MG63 (cell line): ENCODE results near the gene NDN. TPM values are rescaled to one million over a fixed set of nuclear protein-coding genes. Genes with fewer than 3 reads are reported as not detected.
"Not testable (repeated sequence)": the region's sequence is repeated elsewhere in the genome, so short reads cannot be mapped to it uniquely, and the experiment has no call there.

Source experiments
- DNase-seq: peaks from one replicate; pipeline ENCODE4 v3.0.0-alpha.2; 2020
- H3K27me3 ChIP-seq: fragments of 250-450 bp; sonication (Bioruptor Pico); 2 replicates; pipeline ENCODE4 v1.5.1; 2020; ENCODE audit warnings: mild to moderate bottlenecking, moderate library complexity
- H3K36me3 ChIP-seq: fragments of 250-450 bp; sonication (Bioruptor Pico); 2 replicates; pipeline ENCODE4 v1.5.1; 2020; ENCODE audit warnings: mild to moderate bottlenecking, moderate library complexity
- H3K4me3 ChIP-seq: fragments of 250-450 bp; sonication (Bioruptor Pico); 2 replicates; pipeline ENCODE4 v1.5.1; 2020; ENCODE audit warnings: mild to moderate bottlenecking, moderate library complexity
- H3K9me3 ChIP-seq: fragments of 250-450 bp; sonication (Bioruptor Pico); 2 replicates; pipeline ENCODE4 v1.5.1; 2020; ENCODE audit warnings: mild to moderate bottlenecking, moderate library complexity
- total RNA-seq: library from RNA; depleted of rRNA; stranded (reverse); fragments of >200 nt; shearing (Covaris generic); gene quantifications from 2 replicates; pipeline ENCODE4 v1.2.3, GENCODE V29; 2014; ENCODE audit warnings: low replicate concordance; rRNA removed

Gene NDN, protein sequence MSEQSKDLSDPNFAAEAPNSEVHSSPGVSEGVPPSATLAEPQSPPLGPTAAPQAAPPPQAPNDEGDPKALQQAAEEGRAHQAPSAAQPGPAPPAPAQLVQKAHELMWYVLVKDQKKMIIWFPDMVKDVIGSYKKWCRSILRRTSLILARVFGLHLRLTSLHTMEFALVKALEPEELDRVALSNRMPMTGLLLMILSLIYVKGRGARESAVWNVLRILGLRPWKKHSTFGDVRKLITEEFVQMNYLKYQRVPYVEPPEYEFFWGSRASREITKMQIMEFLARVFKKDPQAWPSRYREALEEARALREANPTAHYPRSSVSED
- 42.0 and 43.3 TPM in 2 replicates for total RNA-seq

DNA sequence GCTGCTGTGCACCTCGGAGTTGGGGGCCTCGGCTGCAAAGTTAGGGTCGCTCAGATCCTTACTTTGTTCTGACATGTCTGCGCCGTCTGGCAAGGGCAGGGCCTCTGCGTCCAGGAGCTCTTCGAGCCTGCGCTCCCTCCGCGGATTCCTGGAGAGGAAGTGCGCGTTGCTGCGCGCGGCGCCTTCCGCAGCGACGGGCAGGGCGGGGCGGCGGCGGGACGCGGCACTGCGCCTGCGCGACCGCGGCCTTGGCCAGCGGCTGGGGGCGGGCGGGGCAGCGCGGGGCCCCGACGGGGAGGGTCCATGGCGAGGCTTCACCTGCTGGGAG is at the start of gene NDN:
Gene NDN (minus strand): TSS at position 163 of the 328 bp plus-strand sequence. CDS start 88 bp downstream, at position 75.
- DNase-seq = peak; percentile 26
- H3K27me3 ChIP-seq = no peaks in the 10 kb centered on the region; the same call in 1 of the 2 replicates
- H3K9me3 ChIP-seq = no peaks in the 10 kb centered on the region
- peak within 1 kb of the TSS; percentile 37 for H3K4me3 ChIP-seq
- no peaks in the 10 kb centered on the region for H3K36me3 ChIP-seq

DNA sequence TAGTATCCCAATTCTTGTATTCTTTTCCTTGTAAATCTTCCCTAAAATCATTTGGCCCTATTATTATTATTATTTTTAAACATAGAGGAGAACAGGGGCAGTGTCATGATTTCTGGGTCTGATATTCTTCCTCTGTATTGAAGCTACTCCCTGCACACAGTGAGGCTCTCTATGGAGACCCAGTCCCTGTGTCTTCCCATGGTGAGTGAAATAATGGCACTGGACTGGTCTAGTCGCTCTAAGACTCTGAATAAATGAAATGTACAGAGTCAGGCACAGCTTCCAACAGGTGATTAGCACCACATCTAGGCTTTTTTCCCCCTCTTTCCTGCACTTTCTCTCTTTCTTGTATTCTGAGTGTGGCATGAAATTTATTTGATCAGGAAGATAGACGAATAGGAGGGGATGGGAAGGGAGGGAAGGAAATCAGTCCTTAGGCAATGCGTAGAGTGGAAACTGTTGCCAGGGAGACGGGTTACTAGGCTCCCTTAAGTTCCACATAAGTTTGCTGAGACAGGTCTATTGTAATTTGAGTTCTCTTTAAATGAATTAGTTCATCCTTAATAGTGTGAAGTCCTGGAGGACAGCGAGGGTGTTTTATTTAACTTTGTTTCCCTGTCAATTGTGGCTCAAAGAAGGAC is 49.0 kb upstream of the NDN start:
- Histone ChIP-seq H3K36me3 (no peaks in the 10 kb centered on the region), H3K4me3 (no peak overlapping the region), H3K9me3 (no peaks in the 10 kb centered on the region), H3K27me3 (no peaks in the 10 kb centered on the region)
- no peak for DNase-seq

DNA sequence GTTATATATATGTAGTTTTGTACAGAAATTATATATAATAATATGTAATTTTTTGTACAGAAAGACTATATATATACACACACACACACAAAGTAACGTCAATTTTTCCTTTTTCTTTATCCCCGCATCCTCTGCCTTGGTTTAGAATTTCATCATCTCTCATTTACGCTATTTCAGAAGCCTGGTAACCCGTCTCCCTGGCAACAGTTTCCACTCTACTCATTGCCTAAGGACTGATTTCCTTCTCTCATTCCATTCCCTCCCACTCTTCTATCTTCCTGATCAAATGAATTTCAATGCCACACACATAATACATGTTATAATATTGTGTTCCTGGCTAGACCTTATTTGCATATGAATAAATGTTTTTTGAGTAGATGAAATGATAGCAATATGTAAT is 47.8 kb upstream of the NDN start:
- Histone ChIP-seq H3K36me3 (no peaks in the 10 kb centered on the region), H3K27me3 (no peaks in the 10 kb centered on the region), H3K9me3 (no peaks in the 10 kb centered on the region), H3K4me3 (no peak overlapping the region)
- DNase-seq = no peak

DNA sequence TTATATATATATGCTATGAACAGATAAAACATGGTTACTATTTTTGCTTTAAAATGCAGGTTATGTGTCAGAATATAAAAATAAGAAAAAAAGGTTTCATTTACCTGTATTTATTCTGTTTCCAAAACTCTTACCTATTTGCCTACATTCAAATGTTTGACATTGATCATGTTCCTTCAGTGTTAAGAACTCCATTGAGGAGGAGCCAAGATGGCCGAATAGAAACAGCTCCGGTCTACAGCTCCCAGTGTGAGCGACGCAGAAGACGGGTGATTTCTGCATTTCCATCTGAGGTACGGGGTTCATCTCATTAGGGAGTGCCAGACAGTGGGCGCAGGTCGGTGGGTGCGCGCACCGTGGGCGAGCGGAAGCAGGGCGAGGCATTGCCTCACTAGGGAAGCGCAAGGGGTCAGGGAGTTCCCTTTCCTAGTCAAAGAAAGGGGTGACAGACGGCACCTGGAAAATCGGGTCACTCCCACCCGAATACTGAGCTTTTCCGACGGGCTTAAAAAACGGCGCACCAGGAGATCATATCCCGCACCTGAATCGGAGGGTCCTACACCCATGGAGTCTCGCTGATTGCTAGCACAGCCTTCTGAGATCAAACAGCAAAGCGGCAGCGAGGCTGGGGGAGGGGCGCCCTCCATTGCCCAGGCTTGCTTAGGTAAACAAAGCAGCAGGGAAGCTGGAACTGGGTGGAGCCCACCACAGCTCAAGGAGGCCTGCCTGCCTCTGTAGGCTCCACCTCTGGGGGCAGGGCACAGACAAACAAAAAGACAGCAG is 27.0 kb upstream of the NDN start:
- not testable (repeated sequence) for H3K27me3 ChIP-seq, H3K36me3 ChIP-seq, DNase-seq, H3K4me3 ChIP-seq, H3K9me3 ChIP-seq

DNA sequence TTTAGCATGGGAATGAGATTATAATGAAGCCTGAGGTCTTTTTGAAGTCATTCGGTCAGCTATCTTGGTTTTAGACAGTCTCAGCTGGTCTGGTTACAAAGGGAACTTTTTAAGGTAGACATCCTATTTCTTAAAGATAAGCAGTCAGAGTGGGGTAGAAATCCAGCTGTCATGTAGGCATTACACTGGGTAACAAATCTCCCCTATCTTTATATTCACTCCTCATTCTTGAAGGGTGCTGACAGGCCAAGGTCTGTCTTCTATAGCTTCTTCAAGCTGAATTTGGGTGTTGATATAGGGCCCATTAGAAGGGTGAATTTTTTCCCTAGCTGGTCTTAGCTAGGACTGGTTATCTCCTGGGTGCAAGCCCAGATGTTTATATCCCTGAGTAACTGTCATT is 21.2 kb upstream of the NDN start:
- Histone ChIP-seq H3K9me3 (no peaks in the 10 kb centered on the region), H3K4me3 (no peak overlapping the region), H3K27me3 (no peaks in the 10 kb centered on the region), H3K36me3 (no peaks in the 10 kb centered on the region)
- DNase-seq = no peak

DNA sequence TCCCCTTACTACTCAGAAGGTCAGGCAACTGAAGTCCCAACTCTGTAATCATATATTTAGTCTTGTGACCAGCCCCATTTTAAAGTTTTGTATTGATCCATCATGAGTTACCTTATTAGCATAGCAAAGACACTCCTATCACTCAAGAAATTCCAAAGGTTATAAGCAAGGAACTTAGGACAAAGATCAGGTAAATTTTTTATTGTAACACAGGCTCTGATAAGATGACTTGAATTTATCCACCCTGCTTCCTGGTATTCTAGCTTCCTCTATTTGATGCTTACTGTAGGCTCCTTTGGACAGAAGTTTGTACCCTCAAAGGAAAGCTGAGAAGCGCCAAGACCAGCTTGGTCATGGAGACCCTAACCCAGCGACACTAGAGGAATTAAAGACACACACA is 8.2 kb upstream of the NDN start:
- Histone ChIP-seq H3K4me3 (no peak overlapping the region), H3K27me3 (no peaks in the 10 kb centered on the region; the same call in 1 of the 2 replicates), H3K9me3 (no peaks in the 10 kb centered on the region), H3K36me3 (no peaks in the 10 kb centered on the region)
- no peak for DNase-seq

DNA sequence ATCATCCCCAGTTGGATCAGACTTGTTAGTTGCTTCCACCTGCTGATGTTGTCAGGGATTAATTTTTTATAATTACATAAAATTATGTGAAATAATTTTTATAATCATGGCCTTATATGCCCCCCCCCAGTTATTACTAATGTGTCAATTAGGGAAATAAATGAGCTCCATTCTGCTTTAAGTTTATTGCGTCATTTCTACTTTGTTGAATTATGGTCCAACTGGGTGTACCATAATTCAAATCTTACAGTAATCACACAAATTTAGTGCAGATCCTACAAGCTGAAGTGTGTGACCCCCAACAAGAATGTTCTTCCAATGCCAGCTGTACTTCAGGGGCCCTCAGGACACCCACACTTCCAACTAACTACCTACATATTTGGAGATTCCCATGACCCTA is 7.5 kb upstream of the NDN start:
- no peak for DNase-seq
- Histone ChIP-seq H3K9me3 (no peaks in the 10 kb centered on the region), H3K27me3 (no peaks in the 10 kb centered on the region; the same call in 1 of the 2 replicates), H3K36me3 (no peaks in the 10 kb centered on the region), H3K4me3 (no peak overlapping the region)

DNA sequence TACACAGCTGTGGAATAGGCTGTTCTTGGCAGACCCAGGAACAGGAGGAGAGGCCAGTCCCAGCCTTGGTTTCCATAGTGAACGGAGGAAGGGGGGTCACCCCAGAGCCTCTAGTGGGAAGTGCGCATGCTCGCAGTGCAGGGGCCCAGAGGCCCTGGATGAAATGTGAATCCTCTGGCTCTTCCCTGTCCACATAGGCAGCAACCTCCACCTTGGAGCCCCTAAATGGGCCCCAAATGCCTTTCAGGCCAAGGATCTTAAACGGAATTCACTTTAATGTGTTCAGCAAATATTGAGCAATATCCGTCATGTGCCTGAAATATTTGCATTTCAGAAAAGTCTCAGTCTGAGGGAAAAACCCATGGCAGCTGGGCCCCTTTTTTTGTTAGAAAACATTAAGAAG is 3.3 kb upstream of the NDN start:
- no peak for DNase-seq
- no peaks in the 10 kb centered on the region; the same call in 1 of the 2 replicates for H3K27me3 ChIP-seq

DNA sequence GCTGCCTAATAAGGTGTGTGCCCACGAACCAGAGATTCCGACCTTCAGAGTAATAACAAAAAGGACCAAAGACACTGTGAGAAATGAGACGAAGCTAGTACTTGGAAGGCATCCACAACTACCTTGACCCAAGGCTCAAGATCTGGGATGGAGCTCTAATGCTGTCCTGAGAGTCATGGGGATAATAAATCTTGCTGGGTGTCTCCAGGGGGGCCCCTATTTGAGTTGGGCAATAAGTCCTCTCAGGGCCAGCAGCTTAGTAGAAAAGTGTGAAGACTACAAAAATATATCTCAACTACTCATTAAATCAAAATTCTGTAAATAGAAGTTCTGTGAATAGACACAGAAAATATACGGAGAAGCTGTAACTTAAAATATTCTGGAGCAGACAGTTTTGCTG is 2.9 kb upstream of the NDN start:
- Histone ChIP-seq H3K4me3 (no peak overlapping the region), H3K36me3 (no peaks in the 10 kb centered on the region), H3K27me3 (no peaks in the 10 kb centered on the region; the same call in 1 of the 2 replicates), H3K9me3 (no peaks in the 10 kb centered on the region)
- no peak for DNase-seq

More for the DNA sequence above, 3.3 kb upstream of the NDN start:
- no peaks in the 10 kb centered on the region for H3K36me3 ChIP-seq
- no peaks in the 10 kb centered on the region for H3K9me3 ChIP-seq
- H3K4me3 ChIP-seq = no peak overlapping the region

DNA sequence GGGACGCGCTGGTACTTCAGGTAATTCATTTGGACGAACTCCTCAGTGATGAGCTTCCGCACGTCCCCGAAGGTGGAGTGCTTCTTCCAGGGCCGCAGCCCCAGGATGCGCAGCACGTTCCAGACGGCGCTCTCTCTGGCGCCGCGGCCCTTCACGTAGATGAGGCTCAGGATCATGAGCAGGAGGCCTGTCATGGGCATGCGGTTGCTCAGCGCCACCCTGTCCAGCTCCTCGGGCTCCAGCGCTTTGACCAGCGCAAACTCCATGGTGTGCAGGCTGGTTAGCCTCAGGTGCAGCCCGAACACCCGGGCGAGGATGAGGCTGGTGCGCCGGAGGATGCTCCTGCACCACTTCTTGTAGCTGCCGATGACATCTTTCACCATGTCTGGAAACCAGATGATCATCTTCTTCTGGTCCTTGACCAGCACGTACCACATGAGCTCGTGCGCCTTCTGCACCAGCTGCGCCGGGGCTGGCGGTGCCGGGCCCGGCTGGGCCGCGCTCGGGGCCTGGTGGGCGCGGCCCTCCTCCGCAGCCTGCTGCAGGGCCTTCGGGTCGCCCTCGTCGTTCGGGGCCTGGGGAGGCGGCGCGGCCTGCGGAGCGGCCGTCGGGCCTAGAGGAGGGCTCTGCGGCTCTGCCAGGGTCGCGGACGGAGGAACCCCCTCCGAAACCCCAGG is 501 bp downstream of the NDN start:
- no peaks in the 10 kb centered on the region for H3K36me3 ChIP-seq
- H3K9me3 ChIP-seq = no peaks in the 10 kb centered on the region
- no peaks in the 10 kb centered on the region for H3K27me3 ChIP-seq
- no peak for DNase-seq
- peak overlapping the region; percentile 37 for H3K4me3 ChIP-seq

DNA sequence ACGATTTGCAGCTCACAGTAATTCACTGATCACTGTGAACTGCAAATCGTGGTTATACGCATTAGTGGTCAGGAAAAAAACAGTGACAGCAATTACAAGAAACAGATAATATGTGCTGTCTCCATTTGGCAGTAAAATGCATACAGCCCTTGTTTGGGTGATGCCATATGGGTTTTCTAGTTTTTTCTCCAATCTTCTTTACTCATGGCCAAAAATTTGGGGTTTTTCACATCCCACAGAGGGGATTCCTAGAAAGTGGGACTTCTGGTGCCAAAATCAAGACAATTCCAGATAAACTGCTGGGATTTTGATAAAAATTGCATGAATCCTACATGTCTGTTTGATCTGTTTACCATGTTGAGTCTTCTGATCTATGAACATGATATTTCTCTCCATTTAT is 15.6 kb downstream of the NDN start:
- no peak for DNase-seq
- Histone ChIP-seq H3K9me3 (no peaks in the 10 kb centered on the region), H3K4me3 (no peak overlapping the region), H3K27me3 (no peaks in the 10 kb centered on the region), H3K36me3 (no peaks in the 10 kb centered on the region)

DNA sequence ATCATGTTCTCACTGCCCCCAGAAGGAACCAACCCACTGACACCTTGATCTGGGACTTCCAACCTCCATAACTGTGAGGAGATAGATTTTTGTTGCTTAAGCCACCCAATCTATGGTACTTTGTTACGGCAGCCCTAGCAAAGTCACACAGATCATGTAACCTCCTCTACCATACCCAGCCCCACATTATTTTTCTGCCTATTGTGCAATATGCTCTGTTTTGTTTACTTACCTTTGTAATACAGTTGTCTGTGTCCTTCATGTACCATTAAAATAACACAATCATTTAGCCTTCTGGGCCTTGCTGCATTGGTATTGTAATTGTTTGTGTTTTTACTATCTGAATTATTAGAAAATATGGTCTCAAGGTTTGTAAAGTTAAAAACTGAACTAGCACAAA is 16.1 kb downstream of the NDN start:
- DNase-seq = no peak
- no peaks in the 10 kb centered on the region for H3K36me3 ChIP-seq
- H3K4me3 ChIP-seq = no peak overlapping the region
- no peaks in the 10 kb centered on the region for H3K9me3 ChIP-seq
- H3K27me3 ChIP-seq = no peaks in the 10 kb centered on the region

DNA sequence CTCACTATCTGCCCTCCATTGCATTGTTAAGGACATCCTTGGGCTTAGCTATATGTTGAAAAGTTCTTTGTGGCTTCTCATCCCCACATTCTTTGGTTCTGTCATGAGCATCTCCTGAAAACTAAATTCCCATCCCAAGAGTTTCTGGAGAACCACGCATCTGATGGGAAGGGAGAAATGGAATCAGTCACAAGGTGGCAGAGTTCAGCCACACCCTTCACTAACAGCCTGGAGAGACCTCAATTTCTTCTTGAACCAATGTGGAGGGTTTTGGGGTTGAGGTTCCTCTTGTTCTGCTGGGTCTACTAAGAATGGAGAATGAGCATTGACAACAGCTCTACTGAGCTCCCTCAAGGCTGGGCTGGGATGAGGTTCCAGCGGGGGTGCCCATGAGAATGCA is 23.9 kb downstream of the NDN start:
- Histone ChIP-seq H3K9me3 (no peaks in the 10 kb centered on the region), H3K4me3 (no peak overlapping the region), H3K36me3 (no peaks in the 10 kb centered on the region), H3K27me3 (no peaks in the 10 kb centered on the region)
- DNase-seq = no peak

DNA sequence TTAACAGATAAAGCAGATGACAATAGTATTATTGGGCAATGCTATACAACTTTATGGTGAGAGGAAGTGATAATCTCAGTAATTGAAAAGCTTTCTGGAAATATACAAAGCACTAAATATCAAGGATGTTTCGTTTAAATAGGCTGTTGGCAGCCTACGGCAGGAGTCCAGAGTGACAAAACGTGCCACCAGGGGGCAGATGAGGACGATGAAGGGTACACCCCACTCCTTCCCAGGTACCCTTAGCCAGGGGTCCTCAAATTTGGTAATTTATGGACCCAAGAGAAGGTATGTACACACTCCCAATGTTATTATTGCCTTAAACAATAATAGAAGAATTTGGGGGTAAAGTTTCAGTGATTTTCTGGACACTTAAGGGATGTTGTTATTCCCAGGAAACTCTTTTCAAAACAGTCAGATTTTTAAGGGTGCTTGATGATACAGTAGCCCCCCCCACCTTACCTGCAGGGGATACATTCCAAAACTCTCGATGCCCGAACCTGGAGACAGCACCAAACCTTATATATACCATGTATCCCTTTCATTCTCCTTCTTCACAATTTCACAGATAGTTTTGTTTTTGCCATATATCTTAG is 38.1 kb downstream of the NDN start:
- peak; percentile 22 for DNase-seq
- H3K27me3 ChIP-seq = peaks cover 10% of the 10 kb centered on the region; the same call in 1 of the 2 replicates
- no peaks in the 10 kb centered on the region for H3K36me3 ChIP-seq
- no peaks in the 10 kb centered on the region for H3K9me3 ChIP-seq
- no peak overlapping the region for H3K4me3 ChIP-seq

DNA sequence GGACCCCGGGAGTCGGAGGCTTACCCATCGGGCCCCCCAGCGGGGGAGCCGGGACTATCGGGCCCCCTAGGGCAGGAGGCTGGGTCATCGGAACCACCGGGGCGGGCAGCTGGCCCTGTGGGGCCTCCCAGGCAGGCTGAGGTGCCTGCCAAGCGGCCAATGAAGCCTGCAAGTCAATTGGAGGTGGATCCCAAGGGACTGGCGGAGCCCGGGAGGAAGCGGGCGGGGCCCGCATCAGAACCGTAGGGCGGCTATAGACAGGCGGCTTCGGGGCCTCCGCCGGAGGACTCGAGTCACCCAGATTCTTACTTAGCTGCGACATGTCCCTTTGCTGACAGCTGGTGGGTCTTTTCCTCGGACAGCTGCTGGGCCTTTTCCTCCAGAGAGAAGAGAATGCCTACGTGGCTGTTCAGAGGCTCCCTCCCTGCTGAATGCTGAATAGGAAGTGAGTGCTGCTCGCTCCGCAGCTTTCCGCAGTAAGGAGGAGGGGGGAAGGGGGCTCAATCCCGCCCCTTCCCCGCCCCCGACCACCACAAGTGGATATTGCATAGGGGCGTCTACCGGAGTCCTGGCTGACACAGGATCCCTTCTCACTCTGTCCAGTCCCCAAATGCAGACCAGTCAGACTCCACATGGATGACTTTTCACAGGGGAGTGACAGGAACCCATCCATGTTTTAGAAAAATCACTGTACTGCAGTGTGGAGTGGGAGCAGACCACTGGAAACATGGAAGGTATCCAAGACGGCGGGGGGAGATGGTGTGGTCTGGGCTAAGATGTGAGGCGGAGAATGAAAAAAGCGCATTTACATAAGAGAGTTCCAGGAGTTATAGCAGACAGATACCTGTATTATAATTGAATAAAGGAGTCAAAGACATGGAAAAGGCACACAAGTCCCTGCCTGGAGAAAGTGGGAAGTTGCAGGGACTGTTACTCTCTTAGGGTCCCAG is 39.4 kb downstream of the NDN start, which contains the start of gene MAGEL2:
Gene MAGEL2 (minus strand): TSS at position 447 of the 950 bp plus-strand sequence. CDS start 125 bp downstream, at position 322.
- Histone ChIP-seq H3K4me3 (0 out of 2 replicates have a peak within 1 kb of the TSS, but pooled peaks have one; percentile 10), H3K9me3 (no peaks in the 10 kb centered on the region), H3K27me3 (peaks cover 10% of the 10 kb centered on the region; the same call in 1 of the 2 replicates), H3K36me3 (no peaks in the 10 kb centered on the region)
- DNase-seq = no peak
